LNCaP clone FGC (cell line): Measurements from ENCODE around the gene BSG.

Experiments used
- DNase-seq: peaks from one replicate; pipeline ENCODE4 v3.0.0-alpha.2; 2011; ENCODE audit warnings: low read depth
- H3K4me3 ChIP-seq: 2 replicates; pipeline ENCODE4 v1.5.1; 2011; ENCODE audit warnings: mild to moderate bottlenecking, low read depth, low read length, control low read depth
- CTCF ChIP-seq: IDR thresholded peaks from 2 replicates; pipeline ENCODE4 v1.5.1; 2012; ENCODE audit warnings: mild to moderate bottlenecking; ENCODE audit not compliant: control insufficient read depth, insufficient read depth; ENCODE audit errors: extremely low read depth

The BSG gene

DNA sequence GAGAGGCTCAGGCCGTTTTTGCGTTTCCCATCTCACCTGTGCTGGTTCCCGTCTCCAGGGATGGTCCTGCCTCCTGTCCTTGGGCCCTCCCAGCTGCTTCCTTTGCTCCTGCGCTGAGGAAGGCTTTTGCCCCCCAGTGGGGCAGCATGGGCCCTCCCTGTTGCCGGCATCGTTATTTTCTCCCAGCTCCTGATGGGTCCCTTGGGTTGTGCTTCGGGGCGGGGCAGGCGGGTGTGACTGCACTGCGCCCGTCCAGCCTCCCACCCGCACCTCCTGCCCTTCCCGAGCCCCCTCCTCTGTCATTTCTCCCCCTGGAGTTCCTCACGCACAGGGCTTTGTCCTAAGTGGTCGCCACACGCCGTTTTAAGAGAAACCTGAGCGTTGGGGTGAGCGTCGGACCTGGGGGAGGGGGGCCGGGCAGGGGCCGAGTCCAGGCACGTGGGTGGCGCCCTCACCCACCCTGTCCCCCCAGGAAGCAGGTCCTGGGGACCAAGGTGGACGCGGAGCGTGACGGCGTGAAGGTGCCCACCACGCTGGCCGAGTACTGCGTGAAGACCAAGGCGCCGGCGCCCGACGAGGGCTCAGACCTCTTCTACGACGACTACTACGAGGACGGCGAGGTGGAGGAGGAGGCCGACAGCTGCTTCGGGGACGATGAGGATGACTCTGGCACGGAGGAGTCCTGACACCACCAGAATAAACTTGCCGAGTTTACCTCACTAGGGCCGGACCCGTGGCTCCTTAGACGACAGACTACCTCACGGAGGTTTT, 31.3 kb upstream of the BSG start:
- DNase-seq: no peak
- no peak for TF ChIP-seq CTCF
- no peak overlapping the region for H3K4me3 ChIP-seq

DNA sequence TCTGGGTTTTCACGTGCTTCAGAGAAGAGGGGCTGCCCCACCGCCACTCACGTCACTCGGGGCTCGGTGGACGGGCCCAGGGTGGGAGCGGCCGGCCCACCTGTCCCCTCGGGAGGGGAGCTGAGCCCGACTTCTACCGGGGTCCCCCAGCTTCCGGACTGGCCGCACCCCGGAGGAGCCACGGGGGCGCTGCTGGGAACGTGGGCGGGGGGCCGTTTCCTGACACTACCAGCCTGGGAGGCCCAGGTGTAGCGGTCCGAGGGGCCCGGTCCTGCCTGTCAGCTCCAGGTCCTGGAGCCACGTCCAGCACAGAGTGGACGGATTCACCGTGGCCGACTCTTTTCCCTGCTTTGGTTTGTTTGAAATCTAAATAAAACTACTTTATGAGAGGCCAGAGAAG, 30.7 kb upstream of the BSG start:
- no peak for DNase-seq
- TF ChIP-seq CTCF: no peak
- no peak overlapping the region for H3K4me3 ChIP-seq

DNA sequence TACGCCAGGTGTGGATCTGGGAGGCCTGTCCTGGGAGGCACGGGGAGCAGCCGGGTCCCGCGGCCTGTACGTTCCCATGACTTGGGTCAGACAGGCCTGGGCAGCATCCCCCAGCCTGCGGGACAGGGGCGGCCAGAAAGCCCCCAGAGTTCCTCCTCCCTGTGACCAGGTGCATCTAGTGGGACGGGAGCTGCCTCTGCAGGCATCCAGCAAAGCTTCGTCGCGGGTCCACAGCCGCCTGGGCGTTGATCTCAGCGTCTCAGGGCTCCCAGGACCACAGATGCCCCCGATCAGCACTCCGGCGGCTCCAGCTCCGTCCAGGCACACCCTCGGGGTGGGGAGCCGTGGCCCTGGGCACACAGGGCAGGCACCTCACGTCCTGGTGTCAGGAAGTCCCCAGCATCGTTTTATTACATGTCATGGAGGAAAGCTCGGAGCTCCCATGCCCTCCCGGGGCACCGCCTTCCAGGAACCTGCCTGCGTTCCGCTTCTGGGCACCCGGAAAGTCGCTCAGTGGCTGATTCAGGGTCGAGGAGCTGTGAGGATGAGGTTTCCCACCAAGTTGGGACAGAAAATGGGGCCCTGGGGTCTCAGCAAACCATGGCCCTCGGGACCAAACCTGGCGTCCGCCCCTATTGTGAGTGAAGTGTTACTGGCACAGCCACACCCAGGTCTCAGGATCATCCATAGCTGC, 30.1 kb upstream of the BSG start:
- DNase-seq: no peak

DNA sequence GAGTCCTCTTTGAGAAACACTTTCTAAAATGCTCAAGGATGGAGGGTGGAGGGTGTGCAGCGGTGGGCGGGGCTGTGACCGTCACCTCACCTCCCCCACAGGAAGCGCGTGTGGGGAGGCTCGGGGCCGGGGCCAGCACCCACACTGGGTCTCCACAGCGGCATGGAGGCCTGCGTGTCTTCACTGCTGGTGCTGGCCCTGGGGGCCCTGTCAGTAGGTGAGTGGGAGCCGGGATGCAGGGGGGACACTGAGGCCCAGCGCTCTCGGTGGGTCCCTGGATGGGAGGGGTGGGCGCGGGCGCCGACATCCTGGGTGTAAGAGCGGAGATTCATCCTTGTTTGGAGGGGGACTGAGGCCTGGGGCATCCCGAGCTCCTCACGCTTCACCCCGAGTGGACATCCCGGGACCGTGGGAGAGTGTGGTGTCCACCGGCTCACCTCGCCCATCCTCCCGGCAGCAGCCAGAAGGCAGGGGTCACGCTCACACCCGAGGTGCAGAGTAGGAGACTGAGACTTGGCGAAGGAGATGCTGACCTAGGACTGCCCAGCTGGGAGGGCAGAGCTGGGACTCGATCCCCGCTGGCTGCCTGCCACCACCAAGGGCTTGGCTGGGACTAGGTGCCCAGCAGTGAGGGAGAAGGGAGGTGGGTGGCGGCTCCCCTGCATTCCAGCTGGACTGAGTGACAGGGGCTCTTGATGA, 28.3 kb upstream of the BSG start, which contains the start of gene GZMM:
Gene GZMM, plus strand, starts transcription at position 144 of the 699 bp plus-strand sequence. Its CDS starts 19 bp downstream, at position 163.
- no peak for TF ChIP-seq CTCF
- DNase-seq: no peak
- no peak within 1 kb of the TSS for H3K4me3 ChIP-seq

More for the DNA sequence above, 30.1 kb upstream of the BSG start:
- no peak for TF ChIP-seq CTCF
- no peak overlapping the region for H3K4me3 ChIP-seq

DNA sequence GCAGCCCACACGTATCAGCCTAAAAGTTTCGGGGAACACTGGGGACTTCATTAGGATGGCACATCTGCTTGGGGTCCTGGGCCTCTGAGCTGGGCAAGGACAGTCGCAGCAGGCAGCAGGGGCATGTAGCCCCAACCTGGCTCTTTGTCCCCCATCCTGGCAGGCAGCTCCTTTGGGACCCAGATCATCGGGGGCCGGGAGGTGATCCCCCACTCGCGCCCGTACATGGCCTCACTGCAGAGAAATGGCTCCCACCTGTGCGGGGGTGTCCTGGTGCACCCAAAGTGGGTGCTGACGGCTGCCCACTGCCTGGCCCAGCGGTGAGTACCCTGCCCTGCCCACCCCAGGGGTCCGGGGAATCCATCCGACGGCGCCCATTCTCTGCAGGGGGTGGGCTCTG, 25.3 kb upstream of the BSG start:
- no peak for TF ChIP-seq CTCF
- DNase-seq: no peak
- no peak overlapping the region for H3K4me3 ChIP-seq

DNA sequence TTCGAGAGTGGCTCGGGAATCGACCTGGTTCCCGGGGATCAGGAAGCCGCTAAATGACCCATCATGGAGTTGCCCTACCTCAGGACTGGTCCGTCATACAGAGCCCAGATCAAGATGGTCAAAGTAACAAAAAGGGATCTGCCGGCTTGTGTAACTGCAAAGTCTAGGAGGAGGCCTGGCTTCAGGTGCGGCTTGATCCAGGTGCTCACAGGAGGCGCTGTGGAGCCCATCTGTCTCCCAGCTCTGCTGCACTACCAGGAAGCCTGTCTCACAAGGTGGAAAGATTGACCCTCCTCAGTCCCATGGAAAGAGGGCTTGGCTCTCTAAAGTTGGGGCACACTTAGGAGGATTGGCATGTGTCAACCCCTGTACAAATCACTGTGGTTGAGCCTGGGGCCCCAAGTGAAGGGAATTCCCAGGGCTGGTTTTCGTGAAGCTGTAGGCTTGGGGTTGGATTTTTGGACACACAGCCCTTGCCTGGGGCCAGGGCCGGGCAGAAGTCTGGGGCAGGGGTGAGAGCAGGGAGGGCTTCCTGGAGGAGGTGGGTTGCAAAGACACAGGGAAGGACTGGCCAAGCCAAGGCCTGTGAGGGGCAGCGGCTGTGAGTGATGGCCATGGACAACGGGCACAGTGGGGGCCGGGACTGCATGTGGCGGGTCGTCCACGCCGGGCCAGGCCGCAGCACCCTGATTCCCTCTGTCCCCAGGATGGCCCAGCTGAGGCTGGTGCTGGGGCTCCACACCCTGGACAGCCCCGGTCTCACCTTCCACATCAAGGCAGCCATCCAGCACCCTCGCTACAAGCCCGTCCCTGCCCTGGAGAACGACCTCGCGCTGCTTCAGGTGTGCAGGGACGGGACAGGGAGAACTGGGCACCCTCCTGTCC, 24.3 kb upstream of the BSG start:
- no peak for DNase-seq
- no peak overlapping the region for H3K4me3 ChIP-seq
- no peak for TF ChIP-seq CTCF
